Activated T-helper 1 cell treated with anti-CD3 and anti-CD28 coated beads, Interleukin-2, amount 50 U/mL, for 16 hours (primary cell): Measurements from ENCODE around the gene NRL.

Source experiments
- DNase-seq, 2 donors: peaks; one replicate each; pipeline ENCODE4 v3.0.0-alpha.2; 2020; ENCODE audit warnings: low read depth in 1 of 2, low spot score in 1 of 2

NRL gene

GRCh38 chr14:24114532-24115421, at the start of gene NRL, which contains the start of gene DCAF11:
Gene NRL (minus strand): TSS chr14:24114949. CDS start chr14:24082848, 32,101 bp downstream.
Gene DCAF11 (plus strand): TSS chr14:24114777. CDS start chr14:24115595, 818 bp downstream.
- DNase-seq: peak; percentile 93 to 96

GRCh38 chr14:24162093-24162492, 47.3 kb upstream of the NRL start:
- no peak for DNase-seq

- peak; percentile 96 to 98 for DNase-seq
Measured at GRCh38 chr14:24160850-24161804, 46.4 kb upstream of the NRL start, which contains the start of gene IRF9. Gene IRF9 (plus strand): TSS chr14:24161265. CDS start chr14:24162145, 880 bp downstream.

- DNase-seq: no peak
Measured at GRCh38 chr14:24160499-24160849, 45.7 kb upstream of the NRL start.

GRCh38 chr14:24159777-24160498, 45.2 kb upstream of the NRL start:
- no peak for DNase-seq

- no peak for DNase-seq
Measured at GRCh38 chr14:24157331-24157730, 42.6 kb upstream of the NRL start.

- no peak for DNase-seq
Measured at GRCh38 chr14:24156840-24157239, 42.1 kb upstream of the NRL start.

- no peak for DNase-seq
Measured at GRCh38 chr14:24155100-24155499, 40.4 kb upstream of the NRL start.

- DNase-seq: no peak
Measured at GRCh38 chr14:24151404-24152080, 36.8 kb upstream of the NRL start.

GRCh38 chr14:24150993-24151392, 36.2 kb upstream of the NRL start:
- DNase-seq: no peak

GRCh38 chr14:24150567-24150966, 35.8 kb upstream of the NRL start:
- DNase-seq: no peak

- DNase-seq: no peak
Measured at GRCh38 chr14:24150061-24150460, 35.3 kb upstream of the NRL start.

- no peak for DNase-seq
Measured at GRCh38 chr14:24149302-24149969, 34.7 kb upstream of the NRL start.

GRCh38 chr14:24147761-24148428, 33.1 kb upstream of the NRL start:
- DNase-seq: no peak

GRCh38 chr14:24146978-24147760, 32.4 kb upstream of the NRL start, which contains the start of gene RNF31:
Gene RNF31 (plus strand): TSS chr14:24147498. CDS start chr14:24147699, 201 bp downstream.
- peak; percentile 94 to 95 for DNase-seq

- DNase-seq: peak; percentile 51 to 74
Measured at GRCh38 chr14:24146453-24146977, 31.8 kb upstream of the NRL start, which contains the start of gene PSME2. Gene PSME2 (minus strand): TSS chr14:24146610. CDS start chr14:24146581, 29 bp downstream.

- DNase-seq: no peak
Measured at GRCh38 chr14:24145690-24146452, 31.1 kb upstream of the NRL start.
